Loucy (cell line): ENCODE results near the gene TSPEAR.

Experiments
- EZH2phosphoT487 ChIP-seq: fragments of 200-600 bp; IDR thresholded peaks from 2 replicates; pipeline ENCODE4 v1.6.1; 2018; ENCODE audit warnings: antibody characterized with exemption, mild to moderate bottlenecking, moderate library complexity, borderline replicate concordance
- TF ChIP-seq, protein P1 (sequence below): fragments of 200-600 bp; sonication (generic); conservative IDR thresholded peaks from 2 replicates; pipeline ENCODE4 v1.5.1; 2014; ENCODE audit warnings: mild to moderate bottlenecking, antibody characterized with exemption, low read length

DNA sequence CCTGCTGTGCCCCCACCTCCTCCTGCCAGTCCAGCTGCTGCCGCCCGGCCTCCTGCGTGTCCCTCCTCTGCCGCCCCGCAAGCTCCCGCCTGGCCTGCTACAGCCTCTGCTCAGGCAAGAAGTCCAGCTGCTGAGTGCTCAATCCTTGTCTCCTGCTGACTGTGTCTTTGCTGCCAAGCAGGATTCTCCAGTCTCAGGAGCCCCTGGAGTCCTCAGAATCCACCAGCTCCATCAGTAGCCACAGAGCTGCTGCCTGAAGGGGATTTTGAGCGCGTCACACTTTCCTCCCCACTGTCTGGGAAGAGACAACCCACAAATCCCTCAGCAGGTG, 64.2 kb downstream of the TSPEAR start:
- TF ChIP-seq, protein P1, sequence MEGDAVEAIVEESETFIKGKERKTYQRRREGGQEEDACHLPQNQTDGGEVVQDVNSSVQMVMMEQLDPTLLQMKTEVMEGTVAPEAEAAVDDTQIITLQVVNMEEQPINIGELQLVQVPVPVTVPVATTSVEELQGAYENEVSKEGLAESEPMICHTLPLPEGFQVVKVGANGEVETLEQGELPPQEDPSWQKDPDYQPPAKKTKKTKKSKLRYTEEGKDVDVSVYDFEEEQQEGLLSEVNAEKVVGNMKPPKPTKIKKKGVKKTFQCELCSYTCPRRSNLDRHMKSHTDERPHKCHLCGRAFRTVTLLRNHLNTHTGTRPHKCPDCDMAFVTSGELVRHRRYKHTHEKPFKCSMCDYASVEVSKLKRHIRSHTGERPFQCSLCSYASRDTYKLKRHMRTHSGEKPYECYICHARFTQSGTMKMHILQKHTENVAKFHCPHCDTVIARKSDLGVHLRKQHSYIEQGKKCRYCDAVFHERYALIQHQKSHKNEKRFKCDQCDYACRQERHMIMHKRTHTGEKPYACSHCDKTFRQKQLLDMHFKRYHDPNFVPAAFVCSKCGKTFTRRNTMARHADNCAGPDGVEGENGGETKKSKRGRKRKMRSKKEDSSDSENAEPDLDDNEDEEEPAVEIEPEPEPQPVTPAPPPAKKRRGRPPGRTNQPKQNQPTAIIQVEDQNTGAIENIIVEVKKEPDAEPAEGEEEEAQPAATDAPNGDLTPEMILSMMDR = no peak
- no peak for TF ChIP-seq EZH2phosphoT487
